SK-N-SH (cell line): ENCODE data around the gene U2SURP. TPM values are rescaled to one million over a fixed set of nuclear protein-coding genes. Genes with fewer than 3 reads are reported as not detected.

Experiments used
- CTCF ChIA-PET: fragments of 300-600, 350-600 bp; formaldehyde crosslinking; extraction: SDS; loops from one replicate; lab custom pipeline; 2021; lab: Yijun Ruan, JAX
- POLR2A ChIA-PET: fragments of 350-600 bp; sonication (Branson Sonifier 250); formaldehyde crosslinking; extraction: SDS; loops from one replicate; lab custom pipeline; 2020; ENCODE audit warnings: antibody characterized with exemption, inconsistent platforms; lab: Yijun Ruan, JAX
- DNase-seq: peaks from one replicate; pipeline ENCODE4 v3.0.0; 2012
- H2AFZ ChIP-seq: fragments of 200-600 bp; sonication (generic); 2 replicates; pipeline ENCODE4 v1.8.1; 2016; ENCODE audit warnings: antibody characterized with exemption, mild to moderate bottlenecking, low read depth
- H3F3A ChIP-seq: fragments of 200-600 bp; sonication (generic); replicated peaks from 2 replicates; pipeline ENCODE3; 2016; ENCODE audit warnings: antibody characterized with exemption, mild to moderate bottlenecking; ENCODE audit not compliant: insufficient read depth
- H3K27ac ChIP-seq, 2 experiments: fragments of 200-500 bp in 1 of 2; fragments of 200-600 bp in 1 of 2; sonication (Bioruptor generic) in 1 of 2; sonication (generic), shearing (Covaris generic) in 1 of 2; 2 replicates each; pipeline versions ENCODE4 v1.5.1 to v1.6.1; 2014 to 2016; ENCODE audit warnings: low read depth in 2 of 2, inconsistent platforms in 1 of 2, low read length in 1 of 2, mild to moderate bottlenecking in 1 of 2, mixed read lengths in 1 of 2
- H3K27me3 ChIP-seq: fragments of 200-600 bp; sonication (generic), shearing (Covaris generic); 2 replicates; pipeline ENCODE4 v1.6.1; 2016; ENCODE audit warnings: mixed run types; ENCODE audit not compliant: insufficient read depth
- H3K36me3 ChIP-seq, 2 experiments: fragments of 200-500 bp in 1 of 2; fragments of 200-600 bp in 1 of 2; sonication (Bioruptor generic) in 1 of 2; sonication (generic) in 1 of 2; replicated peaks in 1 of 2; 2 replicates each; pipeline versions ENCODE3 to v1.5.1; 2014 to 2016; ENCODE audit warnings: low read length in 1 of 2, mild to moderate bottlenecking in 1 of 2; ENCODE audit not compliant: insufficient read depth in 2 of 2, control insufficient read depth in 1 of 2
- H3K4me1 ChIP-seq, 2 experiments: fragments of 200-500 bp in 1 of 2; fragments of 200-600 bp in 1 of 2; sonication (Bioruptor generic) in 1 of 2; sonication (generic), shearing (Covaris generic) in 1 of 2; 2 replicates each; pipeline versions ENCODE4 v1.5.1 to v1.6.1; 2014 to 2016; ENCODE audit warnings: low read depth in 1 of 2, low read length in 1 of 2, mixed run types in 1 of 2; ENCODE audit not compliant: insufficient read depth in 2 of 2, control insufficient read depth in 1 of 2
- H3K4me2 ChIP-seq: fragments of 200-600 bp; sonication (generic), shearing (Covaris generic); 2 replicates; pipeline ENCODE4 v1.6.1; 2017; ENCODE audit warnings: mixed run types
- H3K4me3 ChIP-seq, 2 experiments: fragments of 200-500 bp in 1 of 2; fragments of 200-600 bp in 1 of 2; sonication (Bioruptor generic) in 1 of 2; sonication (generic), shearing (Covaris generic) in 1 of 2; 2 replicates each; pipeline versions ENCODE4 v1.5.1 to v1.8.1; 2014 to 2016; ENCODE audit warnings: low read depth in 2 of 2, inconsistent platforms in 1 of 2, low read length in 1 of 2, mild to moderate bottlenecking in 1 of 2, mixed read lengths in 1 of 2, moderate library complexity in 1 of 2
- H3K79me2 ChIP-seq: fragments of 200-600 bp; sonication (generic); 2 replicates; pipeline ENCODE4 v1.8.1; 2017; ENCODE audit warnings: mild to moderate bottlenecking; ENCODE audit not compliant: insufficient read depth
- H3K9ac ChIP-seq: fragments of 200-600 bp; sonication (generic); 2 replicates; pipeline ENCODE4 v1.6.1; 2017; ENCODE audit warnings: mixed run types
- H3K9me2 ChIP-seq: fragments of 200-600 bp; sonication (generic); 2 replicates; pipeline ENCODE4 v1.6.1; 2017; ENCODE audit warnings: mixed run types
- H3K9me3 ChIP-seq: fragments of 200-600 bp; sonication (generic); 2 replicates; pipeline ENCODE4 v1.6.1; 2017; ENCODE audit warnings: mixed run types, mild to moderate bottlenecking, moderate library complexity
- H4K20me1 ChIP-seq: fragments of 200-600 bp; sonication (generic); 2 replicates; pipeline ENCODE4 v1.6.1; 2017; ENCODE audit warnings: mild to moderate bottlenecking, mixed run types; ENCODE audit not compliant: insufficient read depth
- EP300 ChIP-seq, 2 experiments: IDR thresholded peaks; 2 replicates each; pipeline versions ENCODE4 v1.4.0 to v1.6.1; 2012; ENCODE audit warnings: borderline replicate concordance in 1 of 2, low read depth in 1 of 2, low read length in 1 of 2
- EZH2phosphoT487 ChIP-seq: fragments of 200-600 bp; sonication (generic); IDR thresholded peaks from 2 replicates; pipeline ENCODE4 v1.6.1; 2017; ENCODE audit warnings: low read depth, mixed run types, mild to moderate bottlenecking, antibody characterized with exemption, moderate library complexity, borderline replicate concordance
- FOSL2 ChIP-seq: IDR thresholded peaks from 2 replicates; pipeline ENCODE4 v1.4.0; 2012; ENCODE audit warnings: low read depth, mild to moderate bottlenecking, moderate library complexity, borderline replicate concordance
- FOXJ3 ChIP-seq: sonication (generic); formaldehyde crosslinking; IDR thresholded peaks from 2 replicates; pipeline ENCODE4 v1.5.1; 2020; ENCODE audit warnings: mild to moderate bottlenecking, missing genetic modification reagents
- FOXM1 ChIP-seq: IDR thresholded peaks from 2 replicates; pipeline ENCODE4 v1.4.0; 2012; ENCODE audit warnings: low read depth, mild to moderate bottlenecking
- GABPA ChIP-seq: IDR thresholded peaks from 2 replicates; pipeline ENCODE4 v1.4.0; 2012; ENCODE audit warnings: low read depth, mild to moderate bottlenecking
- JUND ChIP-seq: IDR thresholded peaks from 2 replicates; pipeline ENCODE4 v1.4.0; 2012
- MEF2A ChIP-seq: IDR thresholded peaks from 2 replicates; pipeline ENCODE4 v1.4.0; 2012; ENCODE audit warnings: low read depth, borderline replicate concordance
- RAD21 ChIP-seq: IDR thresholded peaks from 2 replicates; pipeline ENCODE4 v1.6.1; 2012; ENCODE audit warnings: mild to moderate bottlenecking, low read length
- RFX5 ChIP-seq: IDR thresholded peaks from 2 replicates; pipeline ENCODE4 v1.6.1; 2012; ENCODE audit warnings: mild to moderate bottlenecking, improper control_type of control experiment, low read length
- RXRA ChIP-seq: IDR thresholded peaks from 2 replicates; pipeline ENCODE4 v1.4.0; 2012; ENCODE audit warnings: low read depth, mild to moderate bottlenecking, borderline replicate concordance
- SIN3A ChIP-seq: IDR thresholded peaks from 2 replicates; pipeline ENCODE4 v1.6.1; 2012; ENCODE audit warnings: low read depth, mild to moderate bottlenecking, low read length, moderate library complexity, borderline replicate concordance
- SMC3 ChIP-seq: IDR thresholded peaks from 2 replicates; pipeline ENCODE4 v1.6.1; 2012; ENCODE audit warnings: low read depth, low read length, improper control_type of control experiment
- TEAD4 ChIP-seq: IDR thresholded peaks from 2 replicates; pipeline ENCODE4 v1.4.0; 2012; ENCODE audit warnings: mild to moderate bottlenecking, borderline replicate concordance; ENCODE audit not compliant: insufficient read depth
- YY1 ChIP-seq: IDR thresholded peaks from 2 replicates; pipeline ENCODE4 v1.4.0; 2012; ENCODE audit warnings: low read depth, mild to moderate bottlenecking
- WGBS: methylation state at CpG from one replicate; pipeline ENCODE4 v1.1.6; 2017; ENCODE audit warnings: low lambda C conversion rate; 5-methylcytosine and 5-hydroxymethylcytosine counted together
- polyA plus RNA-seq, 3 experiments: library from polyadenylated mRNA; depleted of rRNA; stranded (reverse); fragments of >200 nt; gene quantifications; 2 replicates each; pipeline ENCODE4 v1.2.3, GENCODE V29; 2012
- TF ChIP-seq, protein P1 (sequence below): IDR thresholded peaks from 2 replicates; pipeline ENCODE4; 2012
- TF ChIP-seq, protein P2 (sequence below): IDR thresholded peaks from 2 replicates; pipeline ENCODE4 v1.4.0; 2012; ENCODE audit warnings: low read depth, borderline replicate concordance
- TF ChIP-seq, protein P3 (sequence below): IDR thresholded peaks from 2 replicates; pipeline ENCODE4 v1.4.0; 2012; ENCODE audit warnings: low read depth

U2SURP gene
- polyA plus RNA-seq, 1 of the 3 experiments (the other 2 are of a cell fraction): 10.9 TPM

DNA sequence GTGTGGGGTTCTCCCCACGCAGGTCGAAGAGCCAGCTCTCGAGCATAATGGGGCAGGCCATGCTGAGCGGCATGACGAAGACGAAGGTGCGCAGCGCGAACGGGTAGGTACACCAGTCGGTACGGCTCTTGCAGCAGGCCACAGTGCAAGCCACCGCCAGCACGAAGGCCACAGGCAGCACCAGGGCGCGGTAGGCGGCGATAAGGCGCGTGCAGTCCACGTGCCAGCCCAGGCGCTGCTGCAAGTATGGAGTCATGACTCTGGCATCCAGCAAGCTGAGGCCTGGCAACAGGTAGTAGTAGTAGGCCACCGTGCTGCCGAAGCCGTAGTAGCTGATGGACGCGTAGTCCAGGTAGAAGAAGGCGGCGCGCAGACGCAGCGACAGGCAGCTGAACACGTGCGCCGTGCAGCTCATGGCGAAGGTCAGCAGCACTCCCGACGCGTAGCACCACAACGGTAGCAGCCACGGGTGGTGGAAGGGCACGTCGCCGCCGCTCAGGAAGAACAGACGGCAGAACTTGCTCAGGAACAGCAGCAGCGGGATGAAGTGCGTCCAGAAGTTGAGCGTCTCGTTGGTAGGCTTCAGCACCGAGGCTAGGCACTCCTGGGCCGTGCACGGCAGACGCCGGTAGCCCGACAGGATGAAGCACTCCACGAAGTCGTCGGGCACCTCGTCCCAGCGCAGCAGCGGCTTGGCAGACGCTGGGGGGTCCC lies 38.7 kb upstream of the U2SURP start:
- no peaks in the 10 kb centered on the region for H3K27me3 ChIP-seq
- H3K9me2 ChIP-seq: no peaks in the 10 kb centered on the region
- ChIA-PET CTCF (interaction anchor here (0.7 kb wide), 1 partner anchor 13 kb away, joined by 3 read pairs; no protein-coding TSS in a partner anchor), POLR2A (no interaction called here)
- no peaks in the 10 kb centered on the region for H4K20me1 ChIP-seq
- 81% methylated on average over 43 of the region's 63 CpGs for WGBS
- no peak for DNase-seq
- TF ChIP-seq EP300 (IDR thresholded peaks at IDR 0.05; ENCODE audit: borderline replicate concordance in 1 of 2, low read depth in 1 of 2, low read length in 1 of 2) (no peak), RFX5 (no peak), SIN3A (no peak), SMC3 (no peak), YY1 (no peak), RAD21 (no peak), JUND (no peak), FOXJ3 (no peak), GABPA (no peak), MEF2A (no peak), RXRA (no peak), FOXM1 (no peak), TEAD4 (no peak), FOSL2 (no peak), EZH2phosphoT487 (no peak)
- TF ChIP-seq, protein P1, sequence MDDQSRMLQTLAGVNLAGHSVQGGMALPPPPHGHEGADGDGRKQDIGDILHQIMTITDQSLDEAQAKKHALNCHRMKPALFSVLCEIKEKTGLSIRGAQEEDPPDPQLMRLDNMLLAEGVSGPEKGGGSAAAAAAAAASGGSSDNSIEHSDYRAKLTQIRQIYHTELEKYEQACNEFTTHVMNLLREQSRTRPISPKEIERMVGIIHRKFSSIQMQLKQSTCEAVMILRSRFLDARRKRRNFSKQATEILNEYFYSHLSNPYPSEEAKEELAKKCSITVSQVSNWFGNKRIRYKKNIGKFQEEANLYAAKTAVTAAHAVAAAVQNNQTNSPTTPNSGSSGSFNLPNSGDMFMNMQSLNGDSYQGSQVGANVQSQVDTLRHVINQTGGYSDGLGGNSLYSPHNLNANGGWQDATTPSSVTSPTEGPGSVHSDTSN: no peak
- TF ChIP-seq, protein P2, sequence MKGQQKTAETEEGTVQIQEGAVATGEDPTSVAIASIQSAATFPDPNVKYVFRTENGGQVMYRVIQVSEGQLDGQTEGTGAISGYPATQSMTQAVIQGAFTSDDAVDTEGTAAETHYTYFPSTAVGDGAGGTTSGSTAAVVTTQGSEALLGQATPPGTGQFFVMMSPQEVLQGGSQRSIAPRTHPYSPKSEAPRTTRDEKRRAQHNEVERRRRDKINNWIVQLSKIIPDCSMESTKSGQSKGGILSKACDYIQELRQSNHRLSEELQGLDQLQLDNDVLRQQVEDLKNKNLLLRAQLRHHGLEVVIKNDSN: no peak
- TF ChIP-seq, protein P3, sequence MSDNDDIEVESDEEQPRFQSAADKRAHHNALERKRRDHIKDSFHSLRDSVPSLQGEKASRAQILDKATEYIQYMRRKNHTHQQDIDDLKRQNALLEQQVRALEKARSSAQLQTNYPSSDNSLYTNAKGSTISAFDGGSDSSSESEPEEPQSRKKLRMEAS: no peak
- H3K79me2 ChIP-seq: no peaks in the 10 kb centered on the region
- no peaks in the 10 kb centered on the region for H3K36me3 ChIP-seq
- no peaks in the 10 kb centered on the region for H3K9me3 ChIP-seq
- peak overlapping the region; percentile 63 to 68; a peak in 3 of 4 replicates for H3K4me3 ChIP-seq
- H3K4me1 ChIP-seq: peaks cover 3 to 6% of the 10 kb centered on the region in 2 experiments; a peak in 1 of 4 replicates
- peaks cover 14% of the 10 kb centered on the region for H3F3A ChIP-seq
- no peak overlapping the region for H3K9ac ChIP-seq
- H2AFZ ChIP-seq: no peak overlapping the region; the same call in 1 of the 2 replicates
- H3K4me2 ChIP-seq: peak overlapping the region; percentile 77; the same call in 1 of the 2 replicates
- no peak overlapping the region for H3K27ac ChIP-seq
